ENCODE data around the gene KDM7A. TPM values are rescaled to one million over a fixed set of nuclear protein-coding genes. Genes with fewer than 3 reads are reported as not detected.
A peak's percentile ranks its signal among the peaks of the same experiment; 100 is the strongest.

Gene KDM7A
- total and polyA plus RNA-seq, 10 of the 15 experiments (the other 5 are each of a cell fraction or from before 2014, with no cell fraction given): 0.07 to 0.96 (median 0.74) TPM

DNA sequence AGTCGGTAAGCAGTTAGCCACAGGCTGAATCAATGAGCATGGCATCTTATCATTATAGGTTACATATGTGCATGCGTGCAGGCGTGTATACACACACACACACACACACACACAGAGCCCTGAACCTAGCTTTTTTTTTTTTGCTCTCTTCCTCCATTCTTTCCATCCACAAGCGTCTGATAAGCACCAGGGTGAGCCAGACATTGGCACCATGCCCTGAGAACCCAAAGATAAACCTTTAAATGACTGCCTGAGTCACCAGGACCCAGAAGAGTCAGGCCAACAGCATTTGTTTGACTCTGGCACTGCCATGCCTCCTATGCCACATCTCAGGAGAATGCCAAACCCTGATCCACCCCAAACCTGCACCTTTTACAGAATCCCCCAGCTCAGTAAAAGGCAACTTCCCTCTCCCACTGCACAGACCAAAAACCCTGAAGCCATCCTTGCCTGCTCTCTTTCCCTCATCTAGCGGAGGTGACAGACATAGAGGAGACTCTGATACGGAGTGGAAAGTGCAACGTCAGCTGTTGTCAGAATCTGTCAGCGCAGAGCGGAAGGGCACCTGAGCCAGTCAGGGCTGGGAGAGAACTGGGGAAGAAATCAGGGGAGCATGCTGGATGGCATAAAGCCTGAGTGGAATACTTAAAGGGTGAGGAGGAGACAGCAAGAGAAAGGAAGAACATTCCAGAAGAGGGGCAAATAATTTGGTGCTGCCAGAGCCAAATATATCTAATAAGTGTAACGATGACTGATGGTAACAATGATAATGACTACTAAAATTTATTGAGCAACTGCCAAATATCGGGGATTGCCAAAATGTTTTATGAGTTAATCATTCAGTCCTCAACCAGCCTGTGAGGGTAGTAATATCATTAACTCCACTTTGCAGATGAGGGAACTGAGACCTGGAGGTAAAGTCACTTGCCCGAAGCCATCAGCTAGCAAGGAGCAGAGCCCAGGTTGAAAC is 117.2 kb downstream of the KDM7A start:
- CTCF ChIA-PET: no interaction called here

More for the DNA sequence above, 117.2 kb downstream of the KDM7A start:
- H4K20me1 ChIP-seq (ENCODE audit: control insufficient read depth, insufficient read depth): peaks cover 4% of the 10 kb centered on the region; the same call in 1 of the 2 replicates
- H3K27ac ChIP-seq (ENCODE audit: control insufficient read depth, insufficient read depth): no peak overlapping the region
- H2AFZ ChIP-seq (ENCODE audit: control insufficient read depth, low read depth, low read length): no peak overlapping the region
- H3K79me2 ChIP-seq (ENCODE audit: control insufficient read depth, insufficient read depth, low read length): peaks cover 11% of the 10 kb centered on the region
- TF ChIP-seq RCOR1 (conservative IDR thresholded peaks at IDR 0.05; ENCODE audit: low read depth, low read length) (no peak), SMC3 (IDR thresholded peaks at IDR 0.05; ENCODE audit: borderline replicate concordance, low read length) (no peak), SRF (IDR thresholded peaks at IDR 0.05; ENCODE audit: low read depth in 2 of 2, low read length in 2 of 2) (no peak), ZNF384 (IDR thresholded peaks at IDR 0.05; ENCODE audit: borderline replicate concordance, low read depth, low read length) (no peak), ZSCAN29 (IDR thresholded peaks at IDR 0.05) (no peak), NFYB (IDR thresholded peaks at IDR 0.05; ENCODE audit: insufficient read depth, low read depth, low read length) (no peak), TCF3 (IDR thresholded peaks at IDR 0.05; ENCODE audit: borderline replicate concordance, insufficient read depth, low read depth, low read length) (no peak), MYB (IDR thresholded peaks at IDR 0.05; ENCODE audit: borderline replicate concordance, low read depth, low read length) (no peak), CBFB (IDR thresholded peaks at IDR 0.05; ENCODE audit: low read depth) (no peak), FOXM1 (IDR thresholded peaks at IDR 0.05; ENCODE audit: low read depth, low read length) (no peak), SMARCA5 (IDR thresholded peaks at IDR 0.05) (no peak), CREB1 (IDR thresholded peaks at IDR 0.05; ENCODE audit: low read depth) (no peak), CEBPB (IDR thresholded peaks at IDR 0.05; ENCODE audit: borderline replicate concordance in 1 of 2, low read depth in 2 of 2, low read length in 2 of 2) (no peak)
- TF ChIP-seq, protein P1, sequence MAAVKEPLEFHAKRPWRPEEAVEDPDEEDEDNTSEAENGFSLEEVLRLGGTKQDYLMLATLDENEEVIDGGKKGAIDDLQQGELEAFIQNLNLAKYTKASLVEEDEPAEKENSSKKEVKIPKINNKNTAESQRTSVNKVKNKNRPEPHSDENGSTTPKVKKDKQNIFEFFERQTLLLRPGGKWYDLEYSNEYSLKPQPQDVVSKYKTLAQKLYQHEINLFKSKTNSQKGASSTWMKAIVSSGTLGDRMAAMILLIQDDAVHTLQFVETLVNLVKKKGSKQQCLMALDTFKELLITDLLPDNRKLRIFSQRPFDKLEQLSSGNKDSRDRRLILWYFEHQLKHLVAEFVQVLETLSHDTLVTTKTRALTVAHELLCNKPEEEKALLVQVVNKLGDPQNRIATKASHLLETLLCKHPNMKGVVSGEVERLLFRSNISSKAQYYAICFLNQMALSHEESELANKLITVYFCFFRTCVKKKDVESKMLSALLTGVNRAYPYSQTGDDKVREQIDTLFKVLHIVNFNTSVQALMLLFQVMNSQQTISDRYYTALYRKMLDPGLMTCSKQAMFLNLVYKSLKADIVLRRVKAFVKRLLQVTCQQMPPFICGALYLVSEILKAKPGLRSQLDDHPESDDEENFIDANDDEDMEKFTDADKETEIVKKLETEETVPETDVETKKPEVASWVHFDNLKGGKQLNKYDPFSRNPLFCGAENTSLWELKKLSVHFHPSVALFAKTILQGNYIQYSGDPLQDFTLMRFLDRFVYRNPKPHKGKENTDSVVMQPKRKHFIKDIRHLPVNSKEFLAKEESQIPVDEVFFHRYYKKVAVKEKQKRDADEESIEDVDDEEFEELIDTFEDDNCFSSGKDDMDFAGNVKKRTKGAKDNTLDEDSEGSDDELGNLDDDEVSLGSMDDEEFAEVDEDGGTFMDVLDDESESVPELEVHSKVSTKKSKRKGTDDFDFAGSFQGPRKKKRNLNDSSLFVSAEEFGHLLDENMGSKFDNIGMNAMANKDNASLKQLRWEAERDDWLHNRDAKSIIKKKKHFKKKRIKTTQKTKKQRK (IDR thresholded peaks at IDR 0.05; ENCODE audit: low read depth, low read length): no peak
- TF ChIP-seq, protein P2, sequence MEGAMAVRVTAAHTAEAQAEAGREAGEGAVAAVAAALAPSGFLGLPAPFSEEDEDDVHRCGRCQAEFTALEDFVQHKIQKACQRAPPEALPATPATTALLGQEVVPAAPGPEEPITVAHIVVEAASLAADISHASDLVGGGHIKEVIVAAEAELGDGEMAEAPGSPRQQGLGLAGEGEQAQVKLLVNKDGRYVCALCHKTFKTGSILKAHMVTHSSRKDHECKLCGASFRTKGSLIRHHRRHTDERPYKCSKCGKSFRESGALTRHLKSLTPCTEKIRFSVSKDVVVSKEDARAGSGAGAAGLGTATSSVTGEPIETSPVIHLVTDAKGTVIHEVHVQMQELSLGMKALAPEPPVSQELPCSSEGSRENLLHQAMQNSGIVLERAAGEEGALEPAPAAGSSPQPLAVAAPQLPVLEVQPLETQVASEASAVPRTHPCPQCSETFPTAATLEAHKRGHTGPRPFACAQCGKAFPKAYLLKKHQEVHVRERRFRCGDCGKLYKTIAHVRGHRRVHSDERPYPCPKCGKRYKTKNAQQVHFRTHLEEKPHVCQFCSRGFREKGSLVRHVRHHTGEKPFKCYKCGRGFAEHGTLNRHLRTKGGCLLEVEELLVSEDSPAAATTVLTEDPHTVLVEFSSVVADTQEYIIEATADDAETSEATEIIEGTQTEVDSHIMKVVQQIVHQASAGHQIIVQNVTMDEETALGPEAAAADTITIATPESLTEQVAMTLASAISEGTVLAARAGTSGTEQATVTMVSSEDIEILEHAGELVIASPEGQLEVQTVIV (IDR thresholded peaks at IDR 0.05; ENCODE audit: borderline replicate concordance, partially characterized antibody): no peak
- ATAC-seq (no peak), FAIRE-seq (peak; percentile 54), DNase-seq (ENCODE audit: low read depth, low spot score) (no peak)
- no peaks in the 10 kb centered on the region for H3K27me3 ChIP-seq (replicated peaks in 1 of 2; ENCODE audit: control insufficient read depth in 2 of 2, insufficient read depth in 2 of 2, low read length in 1 of 2)
- WGBS (ENCODE audit: insufficient coverage, insufficient replicate concordance, low lambda C conversion rate, missing lambda C conversion rate): 99% methylated on average over 11 of the region's 12 CpGs
- in situ Hi-C loops (cut with MboI) (loop anchor here (10.0 kb wide), 1 partner anchor 945 kb away; no protein-coding TSS in a partner anchor), intact Hi-C loops (cut with micrococcal nuclease; ENCODE audit: unreplicated experiment) (no loop called here)
- H3K9ac ChIP-seq (ENCODE audit: control insufficient read depth, insufficient read depth, low read length): no peak overlapping the region
- POLR2A ChIA-PET: interaction anchor here (0.6 kb wide), 2 partner anchors 103 to 167 kb away, joined by 4 read pairs; no protein-coding TSS in a partner anchor
- no peaks in the 10 kb centered on the region; a peak in 1 of 4 replicates for H3K36me3 ChIP-seq (ENCODE audit: control insufficient read depth in 2 of 2, insufficient read depth in 2 of 2, low read length in 1 of 2)
- no peaks in the 10 kb centered on the region for H3K9me3 ChIP-seq (replicated peaks; ENCODE audit: control insufficient read depth, insufficient read depth, low read length)
- peak overlapping the region; percentile 93; the same call in 1 of the 2 replicates for H3K4me2 ChIP-seq (ENCODE audit: control insufficient read depth, insufficient read depth)
- BruUV-seq (replicated peaks): no TSS peak
- SMC1A ChIA-PET (ENCODE audit: uncharacterized antibody, unreplicated experiment): interaction anchor here (0.6 kb wide), 1 partner anchor 27 kb away, joined by 4 read pairs; no protein-coding TSS in a partner anchor
- peaks cover 15% of the 10 kb centered on the region for H3K4me1 ChIP-seq (ENCODE audit: control insufficient read depth, insufficient read depth, low read length)
- RAD21 ChIA-PET (ENCODE audit: unreplicated experiment): interaction anchor here (2.0 kb wide), 1 partner anchor 57 kb away, joined by 6 read pairs; no protein-coding TSS in a partner anchor
- H3K4me3 ChIP-seq: peak overlapping the region; percentile 74; the same call in 1 of the 2 replicates

Data from GM12878 (cell line).